Vagina (tissue), 2 donors: ENCODE measurements around the gene AIG1. TPM values are rescaled to one million over a fixed set of nuclear protein-coding genes. Genes with fewer than 3 reads are reported as not detected.

Experiments
- DNase-seq, 2 donors: peaks; one replicate each; pipeline ENCODE4 v3.0.0-alpha.2; 2017; ENCODE audit errors: extremely low spot score in 2 of 2
- H3K27ac ChIP-seq: fragments of 200-600 bp; sonication (generic); one replicate; pipeline ENCODE4 v1.5.1; 2019
- H3K27me3 ChIP-seq: fragments of 200-600 bp; sonication (generic); one replicate; pipeline ENCODE4 v1.5.1; 2019
- H3K36me3 ChIP-seq, 2 donors: fragments of 200-600 bp; sonication (generic); one replicate each; pipeline ENCODE4 v1.5.1; 2017 to 2019
- H3K4me1 ChIP-seq: fragments of 200-600 bp; sonication (generic); one replicate; pipeline ENCODE4 v1.5.1; 2019
- H3K4me3 ChIP-seq, 2 donors: fragments of 200-600 bp; sonication (generic); 1 replicate in 1 of 2; 2 replicates in 1 of 2; pipeline ENCODE4 v1.5.1; 2016 to 2019
- H3K9me3 ChIP-seq: fragments of 200-600 bp; sonication (generic); one replicate; pipeline ENCODE4 v1.5.1; 2019
- CTCF ChIP-seq, 3 experiments: fragments of 450-650 bp in 2 of 3; fragments of 200-600 bp in 1 of 3; sonication (generic) in 1 of 3; IDR thresholded peaks; one replicate each; pipeline ENCODE4 v1.5.1; 2017 to 2019; ENCODE audit warnings: antibody characterized with exemption in 3 of 3, mild to moderate bottlenecking in 2 of 3, moderate library complexity in 2 of 3
- POLR2A ChIP-seq, 2 donors: fragments of 450-650 bp; IDR thresholded peaks; one replicate each; pipeline ENCODE4 v1.6.1; 2017; ENCODE audit warnings: antibody characterized with exemption in 2 of 2, mild to moderate bottlenecking in 2 of 2, moderate library complexity in 2 of 2
- POLR2AphosphoS5 ChIP-seq, 2 donors: sonication (generic); formaldehyde crosslinking; IDR thresholded peaks; one replicate each; pipeline ENCODE4 v1.9.0; 2017; ENCODE audit warnings: antibody characterized with exemption in 2 of 2, mild to moderate bottlenecking in 2 of 2, low read depth in 1 of 2; ENCODE audit not compliant: insufficient read depth in 1 of 2
- intact Hi-C: fragments of 100-400 bp; cut with DNase I; formaldehyde crosslinking; loops from one replicate; pipeline ENCODE4 v1.15.1; 2023
- total RNA-seq: library from RNA; depleted of rRNA; stranded (reverse); fragments of >200 nt; gene quantifications from one replicate; pipeline ENCODE4 v1.2.3, GENCODE V29; 2016

AIG1 gene
- total RNA-seq, 1 donor from 2014 or later = 22.3 TPM

GRCh38 chr6:143187238-143187923 is 126.7 kb downstream of the AIG1 start:
- no peaks in the 10 kb centered on the region for H3K27me3 ChIP-seq
- no peak overlapping the region for H3K4me3 ChIP-seq
- TF ChIP-seq POLR2AphosphoS5 (IDR thresholded peaks at IDR 0.05; ENCODE audit: insufficient read depth in 1 of 2, low read depth in 1 of 2) (no peak), CTCF (IDR thresholded peaks at IDR 0.05) (no peak), POLR2A (IDR thresholded peaks at IDR 0.05) (no peak)
- no peaks in the 10 kb centered on the region for H3K9me3 ChIP-seq
- DNase-seq = no peak
- H3K4me1 ChIP-seq = no peaks in the 10 kb centered on the region
- intact Hi-C loops = no loop called here
- H3K27ac ChIP-seq = no peak overlapping the region
- H3K36me3 ChIP-seq = no peaks in the 10 kb centered on the region

- no peaks in the 10 kb centered on the region for H3K36me3 ChIP-seq
- DNase-seq = no peak
- no peak for TF ChIP-seq CTCF (IDR thresholded peaks at IDR 0.05)
- H3K9me3 ChIP-seq = no peaks in the 10 kb centered on the region
- H3K27me3 ChIP-seq = no peaks in the 10 kb centered on the region
- H3K4me1 ChIP-seq = no peaks in the 10 kb centered on the region
- no peak overlapping the region for H3K4me3 ChIP-seq
- no peak overlapping the region for H3K27ac ChIP-seq
- intact Hi-C loops = no loop called here
Observed at GRCh38 chr6:143188292-143188691, 127.6 kb downstream of the AIG1 start.

- no peaks in the 10 kb centered on the region for H3K27me3 ChIP-seq
- H3K36me3 ChIP-seq = no peaks in the 10 kb centered on the region
- H3K4me1 ChIP-seq = no peaks in the 10 kb centered on the region
- H3K4me3 ChIP-seq = no peak overlapping the region
- no peak overlapping the region for H3K27ac ChIP-seq
- H3K9me3 ChIP-seq = no peaks in the 10 kb centered on the region
- TF ChIP-seq POLR2A (IDR thresholded peaks at IDR 0.05) (no peak), POLR2AphosphoS5 (IDR thresholded peaks at IDR 0.05; ENCODE audit: insufficient read depth in 1 of 2, low read depth in 1 of 2) (no peak), CTCF (IDR thresholded peaks at IDR 0.05) (no peak)
- intact Hi-C loops = no loop called here
- no peak for DNase-seq
Observed at GRCh38 chr6:143191361-143191760, 130.7 kb downstream of the AIG1 start.

- no peaks in the 10 kb centered on the region for H3K27me3 ChIP-seq
- H3K4me1 ChIP-seq = no peaks in the 10 kb centered on the region
- TF ChIP-seq CTCF (IDR thresholded peaks at IDR 0.05) (no peak), POLR2A (IDR thresholded peaks at IDR 0.05) (no peak), POLR2AphosphoS5 (IDR thresholded peaks at IDR 0.05; ENCODE audit: insufficient read depth in 1 of 2, low read depth in 1 of 2) (no peak)
- no peak overlapping the region for H3K4me3 ChIP-seq
- H3K9me3 ChIP-seq = no peaks in the 10 kb centered on the region
- H3K27ac ChIP-seq = no peak overlapping the region
- intact Hi-C loops = no loop called here
- H3K36me3 ChIP-seq = no peaks in the 10 kb centered on the region
- DNase-seq = no peak
Observed at GRCh38 chr6:143192766-143193165, 132.1 kb downstream of the AIG1 start.

- Histone ChIP-seq H3K27me3 (no peaks in the 10 kb centered on the region), H3K9me3 (no peaks in the 10 kb centered on the region), H3K27ac (no peak overlapping the region), H3K4me1 (no peaks in the 10 kb centered on the region), H3K4me3 (no peak overlapping the region), H3K36me3 (no peaks in the 10 kb centered on the region)
- intact Hi-C loops = no loop called here
- TF ChIP-seq POLR2AphosphoS5 (IDR thresholded peaks at IDR 0.05; ENCODE audit: insufficient read depth in 1 of 2, low read depth in 1 of 2) = no peak
- TF ChIP-seq CTCF (IDR thresholded peaks at IDR 0.05) = no peak
- TF ChIP-seq POLR2A (IDR thresholded peaks at IDR 0.05) = no peak
- DNase-seq = no peak
Observed at GRCh38 chr6:143193571-143194094, 132.9 kb downstream of the AIG1 start.
